GM20431 (cell line): ENCODE results near the gene KCNMB2.

Experiments
- in situ Hi-C: fragments of 300-500 bp; cut with MseI, MboI; formaldehyde crosslinking; loops from one replicate; pipeline ENCODE4 v1.15.0; 2020; ENCODE audit warnings: low sequenced_read_pairs; ENCODE audit not compliant: unreplicated experiment

Gene KCNMB2

DNA sequence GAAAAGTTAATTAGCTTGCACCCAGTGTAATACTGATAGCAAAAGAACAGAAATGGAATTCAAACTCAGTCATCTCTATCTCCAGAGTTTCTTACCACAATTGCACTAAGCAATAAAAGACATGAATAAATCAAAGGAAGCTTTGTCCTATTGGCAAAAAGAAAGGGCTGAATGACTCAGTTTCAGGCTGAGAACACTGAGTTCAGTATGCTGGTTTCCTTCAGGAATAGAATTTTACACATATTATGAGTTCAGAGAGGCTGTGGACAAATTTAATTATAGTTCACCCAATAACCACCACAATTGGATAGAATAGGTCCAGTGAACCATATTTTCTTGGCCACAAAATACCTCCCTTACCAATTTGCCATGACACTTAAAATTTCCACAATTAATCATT lies 249.7 kb downstream of the KCNMB2 start:
- in situ Hi-C loops, result no loop called here

DNA sequence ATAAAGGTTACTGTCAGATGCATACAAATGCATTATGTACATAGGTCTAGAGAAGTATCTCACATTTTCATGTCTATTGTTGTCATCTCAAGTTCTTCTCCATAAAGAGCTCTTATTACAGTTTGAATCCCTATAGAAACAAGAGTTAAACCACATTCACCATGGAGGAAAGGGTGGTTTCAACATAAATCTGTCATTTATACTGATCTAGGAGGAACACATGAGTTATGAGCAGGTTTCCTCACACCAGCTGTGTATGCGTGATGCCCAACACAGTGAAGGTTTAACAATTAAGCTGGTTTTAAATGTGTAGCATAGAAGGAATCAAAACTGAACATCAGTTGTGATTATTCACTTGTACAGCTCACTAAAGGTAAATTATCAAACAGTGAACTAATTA lies 251.7 kb downstream of the KCNMB2 start:
- in situ Hi-C loops, result no loop called here

DNA sequence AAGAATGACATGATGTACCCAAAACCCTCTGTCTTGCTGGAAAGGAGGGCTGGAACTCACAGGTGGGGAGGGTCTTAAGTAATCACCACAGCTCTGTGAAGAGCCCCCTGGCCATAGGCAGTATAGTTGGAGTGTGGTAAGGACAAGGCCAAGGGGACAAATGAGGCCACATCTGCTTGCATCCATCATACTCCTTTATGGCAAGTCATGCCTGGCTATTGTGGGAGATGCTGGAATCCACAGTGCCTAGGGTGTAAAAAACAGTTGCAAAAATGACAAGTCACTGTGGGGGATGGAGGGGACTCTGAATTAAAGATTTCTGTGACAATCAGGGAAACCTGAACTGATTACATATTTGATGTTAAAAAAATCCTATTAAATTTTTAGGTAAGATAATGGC lies 258.5 kb downstream of the KCNMB2 start:
- in situ Hi-C loops, result no loop called here

DNA sequence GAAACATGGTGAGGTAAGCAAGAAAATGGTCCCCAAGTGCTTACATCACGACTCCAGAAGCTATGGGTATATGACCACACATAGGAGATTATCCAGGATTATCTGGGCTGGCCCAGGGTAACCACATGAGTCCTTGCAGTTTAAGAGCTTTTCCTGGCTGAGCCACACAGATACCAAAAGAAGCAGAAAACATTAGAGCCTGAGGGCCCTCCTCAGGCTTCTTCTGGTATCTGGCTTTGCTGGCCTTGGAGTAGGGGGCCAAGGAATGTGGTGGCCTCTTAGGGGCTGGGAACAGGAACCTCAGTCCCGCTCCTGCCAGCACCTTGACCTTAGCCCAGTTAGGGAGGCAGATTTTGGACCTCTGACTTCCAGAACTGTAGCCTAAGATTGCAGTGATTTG lies 259.1 kb downstream of the KCNMB2 start:
- in situ Hi-C loops, result no loop called here

DNA sequence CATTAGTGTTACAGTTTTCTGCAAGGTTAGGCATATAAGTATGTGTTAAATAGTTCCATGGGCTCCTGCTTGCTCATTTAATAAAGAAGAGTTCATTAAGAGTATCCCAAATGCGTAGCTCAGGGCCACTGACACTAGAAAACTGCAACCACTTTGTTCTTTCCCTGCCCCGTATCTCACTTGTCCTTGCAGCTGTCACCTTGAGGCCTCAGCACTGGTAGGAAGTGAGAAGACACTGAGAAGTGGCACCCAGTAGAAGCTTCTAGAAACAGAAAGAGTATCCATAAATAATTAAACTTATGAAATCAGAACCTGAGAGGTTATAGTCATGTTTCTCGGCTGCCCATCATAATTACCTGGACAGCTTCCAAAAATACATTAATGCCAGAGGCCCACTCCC lies 266.0 kb downstream of the KCNMB2 start:
- in situ Hi-C loops, result no loop called here

DNA sequence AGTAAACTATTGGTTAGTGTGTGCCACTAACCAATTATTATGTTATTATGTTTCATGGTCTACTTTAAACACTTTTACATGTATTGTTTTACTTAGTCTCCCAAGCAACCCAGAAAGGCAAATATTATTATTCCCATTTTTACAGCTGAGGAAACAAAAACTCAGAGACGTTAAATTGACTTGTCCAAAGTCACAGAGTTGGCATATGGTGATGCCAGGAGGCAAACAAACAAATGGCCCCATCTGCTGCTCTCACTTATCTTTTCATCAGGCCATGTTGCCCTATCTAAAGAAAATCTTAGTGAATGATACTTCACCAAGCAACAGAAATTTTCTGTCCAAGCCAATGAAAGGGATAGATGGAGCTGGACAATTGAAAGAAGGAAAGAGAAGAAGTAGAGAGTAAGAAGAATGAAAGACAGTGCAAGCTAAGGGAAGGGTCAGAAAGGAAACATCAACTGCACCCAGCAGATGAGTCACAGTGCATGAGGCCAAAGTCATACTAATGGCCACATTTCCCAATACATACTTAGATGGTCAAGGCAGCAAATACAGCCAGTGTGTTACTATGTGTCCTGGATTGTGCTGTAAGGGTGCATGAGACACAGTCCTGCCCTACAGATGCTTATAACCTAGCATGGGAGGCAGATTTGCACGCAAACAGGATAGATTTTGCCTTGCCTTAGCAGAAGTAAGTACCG lies 266.9 kb downstream of the KCNMB2 start:
- in situ Hi-C loops, result no loop called here

DNA sequence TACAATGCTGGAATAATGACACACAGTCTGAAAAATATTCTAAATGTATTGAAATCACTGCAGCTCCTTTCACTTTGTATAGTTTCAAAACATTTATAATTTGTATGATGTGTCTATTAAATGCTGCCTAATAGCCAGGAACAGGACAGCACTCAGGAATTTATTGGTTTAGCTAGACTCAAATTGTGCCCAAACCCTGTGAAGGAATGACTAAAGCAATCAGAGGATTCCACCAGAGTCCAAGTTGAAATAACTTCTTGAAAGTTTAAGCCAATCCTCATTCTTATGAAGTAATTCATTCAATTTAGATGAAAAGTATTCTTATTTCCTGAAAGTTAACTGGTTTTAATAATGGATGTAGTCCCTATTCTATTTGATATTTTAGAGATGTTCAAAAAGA lies 268.4 kb downstream of the KCNMB2 start:
- in situ Hi-C loops, result no loop called here

DNA sequence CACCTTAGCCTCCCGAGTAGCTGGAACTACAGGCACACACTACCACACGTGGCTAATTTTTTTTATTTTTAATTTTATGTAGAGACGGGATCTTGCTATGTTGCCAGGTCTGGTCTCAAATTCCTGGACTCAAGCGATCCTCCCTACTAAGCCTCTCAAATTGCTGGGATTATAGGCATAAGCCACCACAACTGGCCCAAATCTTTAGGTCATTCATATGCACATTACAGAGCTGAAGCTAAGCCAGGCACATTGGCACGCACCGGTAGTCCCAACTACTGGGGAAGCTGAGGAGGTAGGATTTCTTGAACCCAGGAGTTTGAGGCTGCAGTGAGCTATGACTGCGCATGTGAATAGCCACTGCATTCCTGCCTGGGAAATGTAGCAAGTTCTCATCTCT lies 269.5 kb downstream of the KCNMB2 start:
- in situ Hi-C loops, result no loop called here

DNA sequence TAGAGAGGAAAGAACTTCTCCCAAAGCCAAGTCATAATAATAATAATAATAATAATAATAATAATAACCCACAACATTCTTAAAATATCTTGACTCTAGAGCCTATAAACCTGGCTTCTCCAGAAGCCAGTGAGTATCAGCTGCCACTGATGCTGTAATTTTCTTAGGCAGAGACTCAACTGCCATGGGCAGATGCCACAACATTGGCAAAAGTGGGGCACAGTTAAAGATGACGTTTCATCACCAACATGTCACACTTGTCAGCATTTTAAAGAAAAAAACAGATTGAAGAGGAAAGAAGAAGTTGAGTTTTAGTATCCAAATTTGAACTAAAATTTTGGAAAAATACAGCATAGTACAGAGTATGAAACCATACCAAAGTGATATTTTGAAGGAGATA lies 270.4 kb downstream of the KCNMB2 start:
- in situ Hi-C loops, result no loop called here

DNA sequence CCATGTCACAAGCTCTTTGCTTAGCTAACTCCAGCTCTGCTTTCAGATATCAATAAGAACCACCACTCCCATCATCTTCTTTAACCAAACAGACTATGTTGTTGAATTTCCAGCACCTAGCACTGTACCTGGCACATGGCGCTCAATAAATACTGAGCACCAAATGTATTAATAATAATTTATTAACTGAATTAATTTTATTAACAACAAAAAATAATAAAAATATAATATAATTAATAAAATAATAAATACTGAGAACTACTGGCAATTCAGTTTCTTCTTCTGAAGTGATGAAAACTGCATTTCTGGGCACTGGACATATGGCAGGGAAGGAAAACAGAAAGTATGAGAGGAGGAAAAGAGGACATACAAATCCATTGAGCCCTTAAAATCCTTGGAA lies 271.5 kb downstream of the KCNMB2 start:
- in situ Hi-C loops, result no loop called here

DNA sequence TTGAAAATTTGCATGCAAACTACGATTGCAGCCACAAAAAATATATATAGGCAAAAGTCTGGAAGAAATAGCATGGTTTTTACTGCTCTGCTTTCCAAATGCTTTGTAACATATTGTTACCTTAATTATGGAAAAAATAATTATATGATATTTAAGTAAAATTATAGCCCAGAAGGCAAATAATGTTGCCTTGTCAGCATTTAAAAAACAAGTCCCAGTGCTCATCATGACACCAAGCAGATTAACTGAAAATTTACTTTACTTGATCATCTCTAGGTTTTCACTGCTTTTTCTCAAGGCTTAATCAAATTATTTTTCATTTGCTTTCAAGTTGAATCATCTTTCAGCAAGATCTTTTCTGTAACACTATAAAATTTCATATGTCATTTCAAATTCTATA lies 272.5 kb downstream of the KCNMB2 start:
- in situ Hi-C loops, result no loop called here

DNA sequence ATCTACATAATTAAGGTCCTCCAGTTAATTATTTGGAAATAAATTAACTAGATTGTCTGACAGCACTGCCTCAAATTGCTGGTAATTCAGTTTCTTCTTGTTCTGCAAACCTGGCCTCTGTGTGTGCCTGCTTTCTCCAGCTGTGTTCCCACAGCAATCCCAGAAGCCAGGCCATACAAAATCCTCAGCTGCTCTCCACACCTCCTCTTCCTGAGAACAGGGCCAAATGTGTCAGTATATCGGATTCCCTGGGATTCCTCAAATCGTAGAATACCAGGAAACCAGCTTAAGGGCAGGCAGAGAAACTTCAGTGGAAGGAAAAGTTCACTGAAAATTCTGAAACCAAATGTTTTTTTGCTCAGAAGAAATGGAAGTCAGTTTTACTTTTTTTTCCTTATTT lies 273.9 kb downstream of the KCNMB2 start:
- in situ Hi-C loops, result no loop called here

DNA sequence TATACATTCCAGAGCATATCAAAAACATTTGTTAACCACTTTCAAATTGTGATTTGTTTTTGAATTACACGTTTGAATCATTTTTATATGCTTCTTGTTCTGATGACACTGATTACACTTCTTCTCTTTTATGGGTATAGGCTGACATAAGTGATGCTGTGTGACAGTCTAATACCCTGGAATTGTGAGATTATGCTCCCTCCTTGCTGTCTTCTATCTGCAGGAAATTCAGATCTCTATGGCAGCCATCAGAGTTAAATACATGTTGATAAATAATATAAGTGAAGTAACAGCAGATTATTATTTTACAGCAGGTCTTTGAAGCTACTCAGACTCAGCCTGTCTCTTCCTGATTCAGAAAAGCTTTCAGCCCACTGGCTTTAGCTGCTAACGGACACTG lies 286.5 kb downstream of the KCNMB2 start:
- in situ Hi-C loops, result no loop called here

DNA sequence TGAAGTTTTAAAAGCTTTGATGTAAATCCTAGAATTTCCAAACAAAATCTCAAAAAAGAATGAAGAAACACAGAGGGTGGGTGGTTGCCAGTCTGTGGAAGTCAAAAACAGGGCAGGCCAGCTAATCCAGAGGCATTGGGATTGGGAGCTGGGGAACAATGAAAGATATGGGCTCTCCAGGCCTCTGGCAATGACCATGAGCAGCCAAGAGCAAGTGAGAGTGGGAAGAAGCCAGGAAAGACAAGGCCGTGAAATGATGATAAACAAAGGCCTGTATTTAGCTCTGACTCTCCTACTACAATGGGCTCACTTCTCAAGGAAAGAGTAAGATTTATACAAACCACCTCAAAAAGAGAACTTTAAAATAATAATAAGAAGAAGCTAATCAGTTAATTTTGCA lies 286.9 kb downstream of the KCNMB2 start:
- in situ Hi-C loops, result no loop called here

DNA sequence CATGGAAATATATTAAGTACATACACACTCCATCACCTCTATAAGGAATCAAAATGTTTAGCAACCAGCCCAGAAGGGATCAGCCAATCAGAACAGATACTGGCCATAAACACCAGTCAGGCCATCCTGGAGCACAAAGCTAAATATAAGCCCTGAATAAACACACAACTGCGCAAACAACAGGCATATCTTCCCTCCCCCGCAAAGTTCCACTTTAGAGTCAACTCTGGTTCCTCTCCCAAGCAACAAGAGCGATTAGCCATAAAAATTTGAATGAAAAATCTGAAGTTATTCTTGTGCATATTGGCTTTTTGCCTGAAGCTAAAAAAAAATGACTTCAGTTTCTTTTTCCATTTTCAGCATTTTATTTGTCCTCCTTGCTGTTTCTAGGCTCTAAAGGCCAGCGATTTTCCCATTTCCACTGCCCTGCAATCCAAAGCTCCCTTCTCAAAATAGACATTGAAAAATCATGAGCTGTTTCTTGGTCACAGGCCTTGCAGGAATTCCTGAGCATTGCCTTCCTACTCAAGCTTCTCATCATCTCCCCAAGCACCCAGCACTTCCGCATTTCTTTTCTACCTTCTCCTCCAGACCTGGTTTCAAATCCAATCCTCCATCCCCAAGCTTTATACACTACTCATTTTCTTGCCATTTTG lies 287.5 kb downstream of the KCNMB2 start:
- in situ Hi-C loops, result no loop called here

DNA sequence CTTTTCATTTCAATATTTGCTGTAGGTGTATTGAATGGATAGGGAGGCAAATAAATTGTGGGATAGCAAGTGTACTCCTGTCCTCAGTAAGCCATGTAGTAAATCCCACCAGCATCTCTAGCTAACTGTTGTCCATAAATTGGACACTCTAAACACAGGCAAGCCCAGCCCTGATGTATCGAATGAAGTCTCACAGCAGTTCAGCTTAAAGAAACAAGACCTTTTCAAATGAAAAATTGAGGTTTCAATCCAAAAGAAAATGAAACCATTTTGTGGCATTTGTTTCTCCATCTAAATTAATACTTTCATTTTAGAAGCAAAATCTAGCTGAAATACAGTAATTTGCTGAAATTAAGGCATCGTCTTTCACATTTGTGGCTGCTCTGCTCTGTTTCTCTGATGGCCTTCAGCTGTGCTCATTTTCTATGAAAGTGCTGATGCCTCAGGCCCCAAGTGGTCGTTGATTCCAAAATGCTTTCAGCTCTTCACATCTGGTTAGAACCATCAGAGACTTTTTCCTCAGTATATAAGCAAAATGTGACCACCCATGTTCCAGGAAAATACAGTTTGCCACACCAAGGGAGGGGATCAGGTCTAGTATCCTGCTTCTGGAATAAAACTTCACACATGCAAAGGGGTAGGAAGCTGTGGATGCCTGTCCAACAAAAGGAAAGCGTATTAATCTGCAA lies 290.3 kb downstream of the KCNMB2 start:
- in situ Hi-C loops, result no loop called here

DNA sequence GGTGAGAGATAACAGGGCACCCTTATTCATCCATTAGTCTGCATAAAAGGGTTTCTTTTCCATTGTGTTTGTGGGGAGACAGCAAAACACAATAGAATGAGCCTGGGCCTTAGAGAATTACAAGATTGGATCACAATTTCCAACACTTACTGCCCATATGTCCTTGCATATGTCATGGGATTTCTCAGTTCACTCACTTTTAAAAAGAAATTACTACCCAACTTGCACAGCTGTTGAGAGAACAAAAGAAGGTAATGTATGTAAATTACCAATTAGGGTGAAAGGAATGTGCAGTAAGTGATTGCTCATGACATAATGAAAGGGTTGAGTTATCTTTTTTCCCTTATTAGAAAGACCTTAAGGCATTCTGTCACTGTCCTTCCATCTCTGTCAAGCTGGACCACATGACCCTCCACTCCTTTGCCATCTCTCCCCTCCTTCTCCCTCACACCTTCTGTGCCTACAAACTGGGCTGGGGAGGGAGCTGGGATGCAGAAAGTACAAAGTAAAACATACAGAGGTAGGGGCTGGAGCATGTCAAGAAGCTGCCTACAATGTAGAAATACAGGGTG lies 291.1 kb downstream of the KCNMB2 start:
- in situ Hi-C loops, result no loop called here

DNA sequence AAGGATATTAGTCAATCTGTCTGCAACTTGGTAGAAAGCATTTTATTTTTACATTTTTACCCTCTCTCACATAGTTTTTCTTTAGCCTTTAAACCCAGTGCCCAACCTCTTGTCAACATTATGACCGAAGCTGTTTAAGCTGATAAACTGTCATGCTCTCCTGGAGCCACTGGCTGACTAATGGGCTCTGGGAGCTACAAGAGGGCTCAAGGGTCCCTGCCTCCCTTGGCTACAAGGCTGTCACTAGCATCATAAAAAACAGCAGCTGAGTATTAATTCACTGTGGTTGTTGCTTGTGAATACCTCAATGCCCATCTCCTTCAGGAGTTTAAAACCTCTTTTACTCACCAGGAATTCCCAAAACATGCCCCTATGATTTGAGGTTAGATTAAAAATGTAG lies 297.5 kb downstream of the KCNMB2 start:
- in situ Hi-C loops, result no loop called here

DNA sequence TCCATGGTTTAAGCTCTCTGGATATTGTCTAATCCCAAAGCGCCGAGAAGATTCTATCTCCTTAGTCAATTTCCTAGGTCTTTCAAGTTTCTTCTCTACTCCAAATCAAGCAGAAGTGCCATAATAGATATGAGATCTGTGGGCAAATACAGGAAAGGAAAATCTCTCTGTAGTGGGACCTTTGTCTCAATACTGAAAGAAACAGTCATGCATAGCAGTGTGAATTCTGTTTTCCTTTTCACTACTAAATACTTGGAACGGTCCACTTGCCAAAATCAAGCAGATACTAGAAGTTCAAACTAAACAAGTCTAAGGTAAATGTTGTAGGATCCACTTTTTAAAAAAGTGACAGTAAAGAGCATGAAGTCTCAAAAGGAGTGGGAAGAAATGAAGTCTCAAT lies 298.8 kb downstream of the KCNMB2 start:
- in situ Hi-C loops, result no loop called here

DNA sequence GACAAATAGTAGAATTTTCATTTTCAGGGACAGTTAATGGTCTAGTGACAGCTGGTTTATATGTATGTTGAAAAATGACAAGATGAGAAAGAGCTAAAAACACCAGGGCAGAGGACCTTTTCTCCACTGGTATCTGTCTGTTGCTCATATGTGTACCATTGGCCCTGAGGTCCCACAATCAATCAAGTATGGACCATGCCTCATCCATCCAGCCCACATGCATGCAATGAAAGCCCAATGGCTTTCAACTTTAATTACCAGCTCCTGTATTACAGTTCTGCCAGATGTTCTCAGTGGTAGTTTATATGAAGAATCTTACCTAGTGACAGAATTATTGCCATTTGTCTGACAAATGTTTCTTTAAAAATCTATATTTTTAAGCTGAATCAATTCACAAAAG lies 301.3 kb downstream of the KCNMB2 start:
- in situ Hi-C loops, result no loop called here

DNA sequence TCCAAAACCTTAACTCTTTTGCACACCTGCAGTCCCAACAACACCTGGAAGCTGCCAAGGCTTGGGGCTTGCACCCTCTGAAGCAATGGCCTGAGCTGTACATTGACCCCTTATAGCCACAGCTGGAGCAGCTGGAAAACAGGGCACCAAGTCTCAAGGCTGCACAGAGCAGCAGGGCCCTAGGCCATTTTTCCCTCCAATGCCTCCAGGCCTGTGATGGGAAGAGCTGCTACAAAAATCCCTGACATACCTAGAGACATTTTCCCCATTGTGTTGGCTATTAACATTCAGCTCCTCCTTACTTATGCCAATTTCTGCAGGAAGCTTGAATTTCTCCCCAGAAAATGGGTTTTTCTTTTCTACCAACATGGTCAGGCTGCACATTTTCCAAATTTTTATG lies 304.4 kb downstream of the KCNMB2 start:
- in situ Hi-C loops, result no loop called here
